Panc1 (cell line): ENCODE measurements around the gene C1S. TPM values are rescaled to one million over a fixed set of nuclear protein-coding genes. Genes with fewer than 3 reads are reported as not detected.

Experiments
- ATAC-seq: fragments of 200-7000 bp; cut with Tn5 transposase; 2 replicates; pipeline ENCODE4 v1.9.1; 2020; ENCODE audit warnings: mild to moderate bottlenecking, moderate library complexity
- BruUV-seq: library from RNA; stranded (reverse); fragments of 400-500 nt; replicated peaks from 2 replicates; lab custom pipeline; 2021; lab: Mats Ljungman, UMichigan
- CTCF ChIA-PET: fragments of 300-600 bp; sonication (Branson Sonifier 250); formaldehyde crosslinking; loops from one replicate; lab custom pipeline; 2022; ENCODE audit warnings: antibody characterized with exemption; lab: Charles Lee
- POLR2A ChIA-PET: fragments of 300-600 bp; sonication (Branson Sonifier 250); formaldehyde crosslinking; loops from one replicate; lab custom pipeline; 2022; ENCODE audit warnings: antibody characterized with exemption; lab: Charles Lee
- DNase-seq: peaks from one replicate; pipeline ENCODE4 v3.0.0-alpha.2; 2010; ENCODE audit warnings: low read depth, low spot score
- H3K27ac ChIP-seq: 2 replicates; pipeline ENCODE4 v1.5.1; 2011; ENCODE audit warnings: mild to moderate bottlenecking, low read length, inconsistent platforms
- H3K27me3 ChIP-seq: fragments of 200-500 bp; sonication (Bioruptor generic); 2 replicates; pipeline ENCODE4 v1.6.0; 2014; ENCODE audit warnings: low read length, inconsistent platforms; ENCODE audit not compliant: control insufficient read depth, insufficient read depth
- H3K36me3 ChIP-seq: fragments of 200-500 bp; sonication (Bioruptor generic); 2 replicates; pipeline ENCODE4 v1.5.1; 2014; ENCODE audit warnings: inconsistent platforms, mild to moderate bottlenecking, low read length, moderate library complexity; ENCODE audit not compliant: control insufficient read depth, insufficient read depth
- H3K4me1 ChIP-seq: 2 replicates; pipeline ENCODE4 v1.5.1; 2011; ENCODE audit warnings: inconsistent platforms, mild to moderate bottlenecking, low read length, moderate library complexity; ENCODE audit not compliant: control insufficient read depth, insufficient read depth
- H3K4me3 ChIP-seq, 2 experiments: 2 replicates each; pipeline ENCODE4 v1.5.1; 2011 to 2012; ENCODE audit warnings: low read depth in 2 of 2, low read length in 2 of 2, mild to moderate bottlenecking in 2 of 2, inconsistent platforms in 1 of 2, moderate library complexity in 1 of 2
- H3K9me3 ChIP-seq: fragments of 200-500 bp; sonication (Bioruptor generic); 2 replicates; pipeline ENCODE4 v1.5.1; 2014; ENCODE audit warnings: low read depth, mild to moderate bottlenecking, inconsistent platforms, low read length, moderate library complexity; ENCODE audit not compliant: control insufficient read depth, insufficient read depth
- CTCF ChIP-seq: fragments of 450-650 bp; IDR thresholded peaks from 2 replicates; pipeline ENCODE4 v1.5.1; 2017; ENCODE audit warnings: mild to moderate bottlenecking
- POLR2AphosphoS5 ChIP-seq: IDR thresholded peaks from 2 replicates; pipeline ENCODE4 v1.6.1; 2012; ENCODE audit warnings: mild to moderate bottlenecking, low read depth, low read length, moderate library complexity
- REST ChIP-seq, 2 experiments: IDR thresholded peaks; 2 replicates each; pipeline ENCODE4 v1.6.1; 2011 to 2012; ENCODE audit warnings: low read depth in 2 of 2, control low read depth in 1 of 2, low read length in 1 of 2, mild to moderate bottlenecking in 1 of 2, moderate library complexity in 1 of 2; ENCODE audit not compliant: insufficient read depth in 1 of 2
- SIN3A ChIP-seq: IDR thresholded peaks from 2 replicates; pipeline ENCODE4 v1.6.1; 2012; ENCODE audit warnings: low read depth, mild to moderate bottlenecking, low read length, moderate library complexity, borderline replicate concordance; ENCODE audit not compliant: insufficient read depth
- TCF7L2 ChIP-seq: IDR thresholded peaks from 2 replicates; pipeline ENCODE4 v1.6.1; 2011; ENCODE audit warnings: mild to moderate bottlenecking, low read depth, low read length, inconsistent platforms
- in situ Hi-C: cut with HindIII; loops from 2 replicates; pipeline ENCODE4 v1.10.0; 2016; ENCODE audit warnings: low sequenced_read_pairs, low pct_unique_long_range_greater_than_20kb
- intact Hi-C: fragments of 100-400 bp; cut with micrococcal nuclease; formaldehyde crosslinking; loops from one replicate; pipeline ENCODE4 v1.10.0; 2022; ENCODE audit not compliant: unreplicated experiment
- total RNA-seq: library from RNA; stranded (reverse); gene quantifications from one replicate; pipeline ENCODE4 v1.2.1, GENCODE V29; 2021; ENCODE audit not compliant: unreplicated experiment

C1S gene
- total RNA-seq, 1 experiment from 2014 or later, result 1.8 TPM

- Histone ChIP-seq H3K4me1 (no peaks in the 10 kb centered on the region), H3K27ac (no peak overlapping the region), H3K27me3 (no peaks in the 10 kb centered on the region), H3K9me3 (no peaks in the 10 kb centered on the region), H3K4me3 (no peak overlapping the region), H3K36me3 (no peaks in the 10 kb centered on the region)
- no TSS peak for BruUV-seq
- ChIA-PET POLR2A (no interaction called here), CTCF (no interaction called here)
- no peak for DNase-seq
- intact Hi-C loops (no loop called here), in situ Hi-C loops (no loop called here)
- TF ChIP-seq SIN3A, result no peak
- TF ChIP-seq REST (IDR thresholded peaks at IDR 0.05; ENCODE audit: insufficient read depth in 1 of 2, low read depth in 2 of 2, low read length in 1 of 2), result no peak
- TF ChIP-seq CTCF, result no peak
- no peak for TF ChIP-seq TCF7L2
- TF ChIP-seq POLR2AphosphoS5, result no peak
- ATAC-seq, result no peak
These were observed 12.0 kb downstream of the C1S start for GRCh38 chr12:7072554-7072953.

- CTCF ChIA-PET, result no interaction called here
- in situ Hi-C loops, result no loop called here
- no TSS peak for BruUV-seq
- H3K9me3 ChIP-seq, result no peaks in the 10 kb centered on the region
- intact Hi-C loops, result no loop called here
- TF ChIP-seq TCF7L2, result no peak
- no peak for TF ChIP-seq SIN3A
- no peak for TF ChIP-seq CTCF
- TF ChIP-seq POLR2AphosphoS5, result no peak
- no peak for TF ChIP-seq REST (IDR thresholded peaks at IDR 0.05; ENCODE audit: insufficient read depth in 1 of 2, low read depth in 2 of 2, low read length in 1 of 2)
- POLR2A ChIA-PET, result no interaction called here
- no peak overlapping the region for H3K4me3 ChIP-seq
- no peaks in the 10 kb centered on the region for H3K27me3 ChIP-seq
- H3K27ac ChIP-seq, result no peak overlapping the region
- ATAC-seq, result no peak
- H3K36me3 ChIP-seq, result no peaks in the 10 kb centered on the region
- H3K4me1 ChIP-seq, result no peaks in the 10 kb centered on the region
- DNase-seq, result no peak
These were observed 13.4 kb downstream of the C1S start for GRCh38 chr12:7073946-7074345.
